Astrocyte (in vitro differentiated cells and primary cell): ENCODE results near the gene MRGPRG. TPM values are rescaled to one million over a fixed set of nuclear protein-coding genes. Genes with fewer than 3 reads are reported as not detected.

Experiments
- DNase-seq: peaks from one replicate; pipeline ENCODE4 v3.0.0-alpha.2; 2010; ENCODE audit warnings: low read depth
- FAIRE-seq: peaks from 2 replicates; lab custom pipeline; 2011; peaks lifted over from hg19 to GRCh38; lab: Jason Lieb, UNC
- H2AFZ ChIP-seq: 2 replicates; pipeline ENCODE4 v1.6.0; 2012; ENCODE audit warnings: low read depth, low read length, inconsistent platforms
- H3K27ac ChIP-seq: 2 replicates; pipeline ENCODE4 v1.5.1; 2011; ENCODE audit warnings: low read depth, low read length, inconsistent platforms
- H3K27me3 ChIP-seq: 2 replicates; pipeline ENCODE4 v1.6.0; 2011; ENCODE audit warnings: low read length, inconsistent platforms; ENCODE audit not compliant: insufficient read depth
- H3K36me3 ChIP-seq: 2 replicates; pipeline ENCODE4 v1.5.1; 2011; ENCODE audit warnings: low read length, inconsistent platforms; ENCODE audit not compliant: insufficient read depth
- H3K4me1 ChIP-seq: 2 replicates; pipeline ENCODE4 v1.5.1; 2011; ENCODE audit warnings: low read length, inconsistent platforms; ENCODE audit not compliant: insufficient read depth
- H3K4me2 ChIP-seq: 2 replicates; pipeline ENCODE4 v1.6.0; 2012; ENCODE audit warnings: low read length, inconsistent platforms
- H3K4me3 ChIP-seq: 2 replicates; pipeline ENCODE4 v1.5.1; 2011; ENCODE audit warnings: low read depth, mild to moderate bottlenecking, low read length, inconsistent platforms; ENCODE audit not compliant: insufficient read depth
- H3K79me2 ChIP-seq: 2 replicates; pipeline ENCODE4 v1.6.0; 2012; ENCODE audit warnings: mild to moderate bottlenecking, low read length, inconsistent platforms; ENCODE audit not compliant: insufficient read depth
- H3K9ac ChIP-seq: 2 replicates; pipeline ENCODE4 v1.6.0; 2012; ENCODE audit warnings: mild to moderate bottlenecking, low read length, inconsistent platforms
- H3K9me3 ChIP-seq: 2 replicates; pipeline ENCODE4 v1.5.1; 2012; ENCODE audit warnings: low read depth, mild to moderate bottlenecking, low read length, inconsistent platforms; ENCODE audit not compliant: insufficient read depth
- H4K20me1 ChIP-seq: 2 replicates; pipeline ENCODE4 v1.6.0; 2012; ENCODE audit warnings: low read length, inconsistent platforms; ENCODE audit not compliant: insufficient read depth
- H3K27ac Mint-ChIP-seq: one replicate; pipeline ENCODE4 v1.8.0; 2021; ENCODE audit warnings: mild to moderate bottlenecking, mixed read lengths; ENCODE audit not compliant: unreplicated experiment
- H3K27me3 Mint-ChIP-seq: one replicate; pipeline ENCODE4 v1.8.0; 2021; ENCODE audit warnings: low read depth, mixed read lengths; ENCODE audit not compliant: unreplicated experiment
- H3K36me3 Mint-ChIP-seq: one replicate; pipeline ENCODE4 v1.8.0; 2021; ENCODE audit warnings: low read depth, mixed read lengths; ENCODE audit not compliant: unreplicated experiment
- H3K4me1 Mint-ChIP-seq: one replicate; pipeline ENCODE4 v1.8.0; 2021; ENCODE audit warnings: low read depth, mixed read lengths; ENCODE audit not compliant: unreplicated experiment
- H3K4me3 Mint-ChIP-seq: one replicate; pipeline ENCODE4 v1.8.0; 2021; ENCODE audit warnings: mild to moderate bottlenecking, moderate library complexity, mixed read lengths; ENCODE audit not compliant: unreplicated experiment
- H3K9me3 Mint-ChIP-seq: one replicate; pipeline ENCODE4 v1.8.0; 2021; ENCODE audit warnings: mild to moderate bottlenecking, mixed read lengths; ENCODE audit not compliant: unreplicated experiment
- EZH2 ChIP-seq: IDR thresholded peaks from 2 replicates; pipeline ENCODE4 v1.6.1; 2012; ENCODE audit warnings: mild to moderate bottlenecking, low read length, inconsistent platforms; ENCODE audit not compliant: insufficient read depth
- total RNA-seq: library from RNA; stranded (reverse); gene quantifications from 2 replicates; pipeline ENCODE4 v1.2.1, GENCODE V29; 2021
- TF ChIP-seq, protein P1 (sequence below): IDR thresholded peaks from 2 replicates; pipeline ENCODE4 v1.5.1; 2011; ENCODE audit warnings: low read depth, mild to moderate bottlenecking, inconsistent platforms, low read length, moderate library complexity; ENCODE audit not compliant: insufficient read depth

The MRGPRG gene
- total RNA-seq, 1 donor from 2014 or later, result not detected

DNA sequence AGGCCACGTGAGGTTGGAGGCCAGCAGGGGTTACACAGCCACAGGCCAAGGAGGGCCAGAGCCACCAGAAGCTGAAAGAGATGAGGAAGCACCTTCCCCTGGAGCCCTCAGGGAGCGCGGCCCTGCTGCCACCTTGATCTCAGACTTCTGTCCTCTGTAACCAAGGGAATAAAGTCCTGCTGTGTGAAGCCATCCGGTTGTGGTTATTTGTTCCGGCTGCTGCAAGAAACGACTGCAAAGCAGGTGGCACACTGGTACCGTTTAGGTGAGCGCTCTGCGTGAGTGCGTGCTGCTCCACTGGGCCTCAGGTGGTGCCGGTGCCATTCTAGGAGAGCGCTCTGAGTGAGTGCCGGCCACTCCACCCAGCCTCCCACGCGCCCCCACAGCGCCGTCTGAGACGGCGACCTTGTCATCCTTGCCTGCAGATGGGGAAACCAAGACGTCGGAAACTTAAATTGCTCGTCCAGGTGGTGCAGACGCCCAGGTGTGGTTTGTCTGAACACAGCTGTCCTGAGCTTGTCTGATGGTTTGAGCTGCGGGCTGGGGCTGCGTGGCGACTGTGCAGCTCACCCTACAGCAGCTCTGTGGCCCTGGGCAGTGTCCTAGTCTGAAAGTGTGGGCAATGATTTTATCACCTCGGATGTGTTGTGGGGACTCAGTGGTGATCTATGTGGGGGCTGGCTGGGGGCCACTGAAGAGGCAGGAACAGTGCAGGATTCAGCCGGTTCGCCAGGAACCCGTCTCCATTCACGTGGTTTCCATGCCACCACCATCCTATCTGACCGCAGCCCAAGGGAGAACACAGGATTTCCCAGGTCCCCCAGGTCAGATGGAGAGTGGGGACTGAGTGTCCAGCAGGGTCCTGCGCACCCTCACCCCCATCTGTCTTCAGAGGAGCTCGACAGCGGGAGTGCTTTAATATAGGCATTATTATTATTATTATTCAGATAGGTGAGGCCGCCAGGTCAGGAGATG, 4.6 kb upstream of the MRGPRG start:
- H3K27ac ChIP-seq, result no peak overlapping the region
- no peaks in the 10 kb centered on the region for H3K36me3 Mint-ChIP-seq
- H3K27me3 ChIP-seq, result peaks cover 8% of the 10 kb centered on the region
- H3K4me1 ChIP-seq, result no peaks in the 10 kb centered on the region
- DNase-seq, result no peak
- H3K79me2 ChIP-seq, result no peaks in the 10 kb centered on the region
- H3K9ac ChIP-seq, result no peak overlapping the region
- peaks cover 26% of the 10 kb centered on the region for H3K27me3 Mint-ChIP-seq
- no peaks in the 10 kb centered on the region for H3K9me3 Mint-ChIP-seq
- no peaks in the 10 kb centered on the region for H3K9me3 ChIP-seq
- no peaks in the 10 kb centered on the region for H3K36me3 ChIP-seq
- no peak overlapping the region for H3K27ac Mint-ChIP-seq
- TF ChIP-seq, protein P1, sequence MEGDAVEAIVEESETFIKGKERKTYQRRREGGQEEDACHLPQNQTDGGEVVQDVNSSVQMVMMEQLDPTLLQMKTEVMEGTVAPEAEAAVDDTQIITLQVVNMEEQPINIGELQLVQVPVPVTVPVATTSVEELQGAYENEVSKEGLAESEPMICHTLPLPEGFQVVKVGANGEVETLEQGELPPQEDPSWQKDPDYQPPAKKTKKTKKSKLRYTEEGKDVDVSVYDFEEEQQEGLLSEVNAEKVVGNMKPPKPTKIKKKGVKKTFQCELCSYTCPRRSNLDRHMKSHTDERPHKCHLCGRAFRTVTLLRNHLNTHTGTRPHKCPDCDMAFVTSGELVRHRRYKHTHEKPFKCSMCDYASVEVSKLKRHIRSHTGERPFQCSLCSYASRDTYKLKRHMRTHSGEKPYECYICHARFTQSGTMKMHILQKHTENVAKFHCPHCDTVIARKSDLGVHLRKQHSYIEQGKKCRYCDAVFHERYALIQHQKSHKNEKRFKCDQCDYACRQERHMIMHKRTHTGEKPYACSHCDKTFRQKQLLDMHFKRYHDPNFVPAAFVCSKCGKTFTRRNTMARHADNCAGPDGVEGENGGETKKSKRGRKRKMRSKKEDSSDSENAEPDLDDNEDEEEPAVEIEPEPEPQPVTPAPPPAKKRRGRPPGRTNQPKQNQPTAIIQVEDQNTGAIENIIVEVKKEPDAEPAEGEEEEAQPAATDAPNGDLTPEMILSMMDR, result no peak
- TF ChIP-seq EZH2, result no peak
- peaks cover 11% of the 10 kb centered on the region for H3K4me1 Mint-ChIP-seq
- no peak for FAIRE-seq
- no peak overlapping the region for H3K4me3 ChIP-seq
- no peak overlapping the region for H2AFZ ChIP-seq
- H4K20me1 ChIP-seq, result no peaks in the 10 kb centered on the region
- H3K4me2 ChIP-seq, result no peak overlapping the region
- H3K4me3 Mint-ChIP-seq, result no peak overlapping the region

DNA sequence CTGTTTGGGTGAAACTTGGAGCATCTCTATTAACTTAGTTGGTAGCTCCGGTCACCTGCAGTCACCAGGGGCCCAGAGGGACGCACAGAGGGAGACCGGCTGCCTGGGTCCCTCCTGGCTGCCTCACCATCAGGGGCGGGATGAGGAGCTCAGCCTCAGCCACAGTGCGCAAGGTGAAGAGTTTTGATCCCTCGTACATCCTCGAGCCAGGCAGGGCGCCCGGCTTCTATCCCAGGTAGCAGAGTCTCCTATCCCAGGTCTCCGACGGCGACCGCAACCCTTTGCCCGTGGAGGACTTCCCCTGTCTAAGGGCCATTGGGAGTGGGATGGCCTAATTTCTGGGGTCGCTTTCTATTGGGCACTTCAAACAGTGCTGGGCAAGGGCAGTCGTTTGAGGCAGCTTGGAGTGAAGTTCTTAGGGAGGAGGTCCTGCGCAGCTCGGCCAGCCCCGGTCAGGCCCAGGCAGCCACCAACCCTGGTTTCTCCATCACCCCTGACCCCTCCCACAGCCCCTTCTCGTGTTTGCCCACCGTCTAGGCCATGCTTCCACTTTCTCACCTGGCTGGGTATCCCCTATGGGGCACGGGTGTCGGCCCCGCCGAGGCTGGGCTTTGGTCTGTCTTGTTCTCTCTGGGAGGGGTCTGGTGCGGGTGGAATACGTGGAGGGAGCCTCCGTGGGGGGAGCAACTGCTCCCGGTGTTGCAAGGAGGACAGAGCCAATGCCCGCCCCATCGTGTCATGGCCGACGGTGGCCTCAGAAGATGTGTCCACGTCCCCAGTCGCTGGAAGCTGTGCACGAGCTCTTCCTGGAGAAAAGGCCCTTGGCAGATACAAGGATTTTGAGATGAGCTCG, 3.6 kb upstream of the MRGPRG start:
- Mint-ChIP-seq H3K9me3 (no peaks in the 10 kb centered on the region), H3K4me1 (peaks cover 11% of the 10 kb centered on the region), H3K27ac (no peak overlapping the region), H3K27me3 (peaks cover 26% of the 10 kb centered on the region), H3K4me3 (no peak overlapping the region), H3K36me3 (no peaks in the 10 kb centered on the region)
- H3K4me3 ChIP-seq, result no peak overlapping the region
- H3K36me3 ChIP-seq, result no peaks in the 10 kb centered on the region
- no peak overlapping the region for H2AFZ ChIP-seq
- H3K9me3 ChIP-seq, result no peaks in the 10 kb centered on the region
- no peak overlapping the region for H3K9ac ChIP-seq
- DNase-seq (no peak), FAIRE-seq (no peak)
- H3K27ac ChIP-seq, result no peak overlapping the region
- no peaks in the 10 kb centered on the region for H3K4me1 ChIP-seq
- TF ChIP-seq EZH2, result no peak
- TF ChIP-seq, protein P1, result no peak
- no peak overlapping the region for H3K4me2 ChIP-seq
- no peaks in the 10 kb centered on the region for H3K79me2 ChIP-seq
- peaks cover 8% of the 10 kb centered on the region for H3K27me3 ChIP-seq
- H4K20me1 ChIP-seq, result no peaks in the 10 kb centered on the region
